Cardiac fibroblast (primary cell): ENCODE measurements around the gene SLC25A3.
"Not testable (repeated sequence)": the region's sequence is repeated elsewhere in the genome, so short reads cannot be mapped to it uniquely, and the experiment has no call there.

Experiments used
- DNase-seq, 2 donors: peaks; one replicate each; pipeline versions ENCODE4 v3.0.0 to v3.0.0-alpha.2; 2010; ENCODE audit warnings: low read depth in 2 of 2
- H3K4me3 ChIP-seq, 2 donors: replicated peaks in 1 of 2; 1 replicate in 1 of 2; 2 replicates in 1 of 2; pipeline ENCODE4 v1.5.1; 2011; ENCODE audit warnings: low read depth in 2 of 2, low read length in 2 of 2, mild to moderate bottlenecking in 2 of 2, moderate library complexity in 1 of 2
- TF ChIP-seq, protein P1 (sequence below): IDR thresholded peaks from one replicate; pipeline ENCODE4 v1.5.1; 2011; ENCODE audit warnings: low read depth, mild to moderate bottlenecking, low read length, inconsistent platforms

Gene SLC25A3

DNA sequence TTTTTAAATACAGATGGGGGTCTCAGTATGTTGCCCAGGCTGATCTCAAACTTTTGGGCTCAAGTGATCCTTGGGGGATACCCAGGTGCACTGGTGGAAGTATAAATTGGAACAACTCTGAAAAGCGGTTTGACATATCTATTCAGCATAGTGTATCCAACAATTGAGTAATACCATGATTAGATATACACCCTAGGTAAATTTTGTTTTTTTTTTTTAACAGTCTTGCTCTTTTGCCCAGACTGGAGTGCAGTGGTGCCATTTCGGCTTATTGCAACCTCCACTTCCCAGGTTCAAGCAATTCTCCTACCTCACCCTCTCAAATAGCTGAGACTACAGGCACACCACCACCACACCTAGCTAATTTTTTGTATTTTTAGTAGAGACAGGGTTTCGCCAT, 31.6 kb upstream of the SLC25A3 start:
- no peak overlapping the region for H3K4me3 ChIP-seq
- TF ChIP-seq, protein P1, sequence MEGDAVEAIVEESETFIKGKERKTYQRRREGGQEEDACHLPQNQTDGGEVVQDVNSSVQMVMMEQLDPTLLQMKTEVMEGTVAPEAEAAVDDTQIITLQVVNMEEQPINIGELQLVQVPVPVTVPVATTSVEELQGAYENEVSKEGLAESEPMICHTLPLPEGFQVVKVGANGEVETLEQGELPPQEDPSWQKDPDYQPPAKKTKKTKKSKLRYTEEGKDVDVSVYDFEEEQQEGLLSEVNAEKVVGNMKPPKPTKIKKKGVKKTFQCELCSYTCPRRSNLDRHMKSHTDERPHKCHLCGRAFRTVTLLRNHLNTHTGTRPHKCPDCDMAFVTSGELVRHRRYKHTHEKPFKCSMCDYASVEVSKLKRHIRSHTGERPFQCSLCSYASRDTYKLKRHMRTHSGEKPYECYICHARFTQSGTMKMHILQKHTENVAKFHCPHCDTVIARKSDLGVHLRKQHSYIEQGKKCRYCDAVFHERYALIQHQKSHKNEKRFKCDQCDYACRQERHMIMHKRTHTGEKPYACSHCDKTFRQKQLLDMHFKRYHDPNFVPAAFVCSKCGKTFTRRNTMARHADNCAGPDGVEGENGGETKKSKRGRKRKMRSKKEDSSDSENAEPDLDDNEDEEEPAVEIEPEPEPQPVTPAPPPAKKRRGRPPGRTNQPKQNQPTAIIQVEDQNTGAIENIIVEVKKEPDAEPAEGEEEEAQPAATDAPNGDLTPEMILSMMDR = no peak
- DNase-seq = no peak

DNA sequence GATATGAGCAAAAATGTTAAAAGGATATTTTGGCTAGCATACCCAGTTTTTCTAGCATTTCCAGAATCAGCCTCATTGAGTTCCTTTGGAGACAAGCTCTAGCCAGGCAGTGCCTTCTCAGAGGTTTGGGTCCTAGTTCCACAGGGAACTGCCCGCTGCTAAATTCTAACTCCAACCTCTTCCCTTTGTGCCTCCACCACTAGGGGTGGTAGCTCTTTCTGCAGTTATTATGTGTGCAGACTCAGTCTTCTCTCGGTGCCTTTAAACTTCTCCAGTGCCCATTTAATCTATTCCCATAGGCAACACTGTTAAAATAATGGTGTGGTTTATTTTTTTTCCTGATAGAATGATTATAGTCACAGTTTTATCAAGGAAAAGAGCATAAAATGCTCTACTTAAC, 21.5 kb upstream of the SLC25A3 start:
- TF ChIP-seq, protein P1 = peak; percentile 40
- no peak for DNase-seq
- no peak overlapping the region for H3K4me3 ChIP-seq

DNA sequence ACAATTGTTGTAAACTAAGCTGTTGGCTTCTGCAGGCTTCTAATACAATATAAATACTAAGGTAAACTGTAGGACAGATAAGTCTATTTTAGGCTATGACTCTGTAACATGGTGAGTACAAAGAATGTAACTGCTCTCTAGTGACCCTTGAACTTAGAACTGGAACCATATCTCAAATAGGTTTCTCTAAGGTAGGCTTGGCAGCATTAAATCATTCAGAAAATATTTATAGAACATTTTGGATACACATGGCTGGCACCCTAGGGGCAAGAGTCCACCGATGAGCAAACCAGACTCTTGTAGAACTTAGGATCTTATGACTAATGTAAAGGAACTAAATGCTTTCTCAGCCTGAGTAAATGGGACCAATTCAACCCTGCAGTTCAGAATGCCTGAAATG, 19.4 kb upstream of the SLC25A3 start:
- no peak overlapping the region for H3K4me3 ChIP-seq
- DNase-seq = no peak
- TF ChIP-seq, protein P1 = no peak

DNA sequence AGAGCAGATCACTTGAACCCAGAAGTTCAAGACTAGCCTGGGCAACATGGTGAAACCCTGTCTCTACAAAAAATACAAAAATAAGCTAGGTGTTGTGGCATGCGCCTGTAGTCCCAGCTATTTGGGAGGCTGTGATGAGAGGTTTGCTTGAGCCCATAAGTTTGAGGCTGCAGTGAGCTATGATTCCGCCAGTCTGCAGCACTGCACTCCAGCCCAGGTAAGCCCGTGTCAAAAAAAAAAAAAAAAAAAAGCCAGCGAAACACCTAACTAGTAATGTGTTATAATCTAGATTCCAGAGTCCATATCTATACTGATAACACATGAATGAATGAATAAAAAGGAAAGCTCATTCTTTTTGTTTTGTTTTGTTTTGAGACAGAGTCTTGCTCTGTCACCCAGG, 18.5 kb upstream of the SLC25A3 start:
- no peak overlapping the region for H3K4me3 ChIP-seq
- TF ChIP-seq, protein P1 = no peak
- DNase-seq = no peak

DNA sequence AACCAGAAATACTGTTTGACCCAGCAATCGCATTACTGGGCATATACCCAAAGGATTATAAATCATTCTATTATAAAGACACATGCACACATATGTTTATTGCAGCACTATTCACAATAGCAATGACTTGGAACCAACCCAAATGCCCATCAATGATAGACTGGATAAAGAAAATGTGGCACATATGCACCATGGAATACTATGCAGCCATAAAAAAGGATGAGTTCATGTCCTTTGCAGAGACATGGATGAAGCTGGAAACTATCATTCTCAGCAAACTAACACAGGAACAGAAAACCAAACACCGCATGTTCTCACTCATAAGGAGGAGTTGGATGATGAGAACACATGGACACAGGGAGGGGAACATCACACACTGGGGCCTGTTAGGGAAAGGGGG, 16.7 kb upstream of the SLC25A3 start:
- DNase-seq, H3K4me3 ChIP-seq: not testable (repeated sequence)

DNA sequence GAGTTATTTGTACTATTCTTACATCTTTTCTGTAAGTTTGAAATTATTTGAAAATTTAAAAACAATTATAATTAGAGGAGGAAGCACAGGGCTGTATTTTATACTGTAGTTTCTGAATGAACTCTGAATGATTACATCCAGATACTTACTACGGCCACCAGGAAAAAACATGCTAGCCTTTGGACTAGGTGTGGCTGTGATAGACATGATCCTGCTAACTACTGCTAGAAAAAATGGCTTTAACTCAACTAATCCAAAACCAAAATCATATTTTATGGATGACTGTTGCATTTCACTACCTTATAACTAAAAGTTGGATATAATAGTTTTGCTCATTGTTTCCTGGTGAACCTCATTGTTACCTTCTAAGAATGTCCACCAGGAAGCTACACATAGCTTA, 15.1 kb upstream of the SLC25A3 start:
- TF ChIP-seq, protein P1 = no peak
- H3K4me3 ChIP-seq = no peak overlapping the region
- no peak for DNase-seq

DNA sequence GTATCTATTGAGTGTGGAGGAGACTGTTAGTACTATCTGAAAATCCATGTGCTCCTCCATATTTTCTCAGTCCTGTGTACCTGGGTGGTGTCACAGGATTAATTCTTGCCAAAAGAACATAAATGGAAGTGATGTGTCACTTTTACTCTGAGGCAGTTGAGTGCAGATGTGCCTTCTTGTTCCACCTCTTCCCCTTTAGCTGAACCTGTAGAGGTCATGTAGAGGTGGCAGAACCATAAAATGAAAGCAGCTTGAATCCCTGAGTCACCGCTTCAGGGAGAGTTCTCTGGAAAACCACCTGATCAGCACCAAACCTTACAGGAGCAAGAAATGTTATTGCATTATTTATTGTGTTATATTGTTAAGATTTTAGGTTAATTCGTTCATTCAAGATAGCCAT, 14.7 kb upstream of the SLC25A3 start:
- DNase-seq = no peak
- no peak overlapping the region for H3K4me3 ChIP-seq
- TF ChIP-seq, protein P1 = no peak
